Astrocyte (in vitro differentiated cells and primary cell): ENCODE data around the gene HNRNPUL2.

Experiments
- EZH2 ChIP-seq: IDR thresholded peaks from 2 replicates; pipeline ENCODE4 v1.6.1; 2012; ENCODE audit warnings: mild to moderate bottlenecking, low read length, inconsistent platforms; ENCODE audit not compliant: insufficient read depth
- TF ChIP-seq, protein P1 (sequence below): IDR thresholded peaks from 2 replicates; pipeline ENCODE4 v1.5.1; 2011; ENCODE audit warnings: low read depth, mild to moderate bottlenecking, inconsistent platforms, low read length, moderate library complexity; ENCODE audit not compliant: insufficient read depth

GRCh38 chr11:62719302-62719978 lies 7.8 kb downstream of the HNRNPUL2 start:
- TF ChIP-seq, protein P1, sequence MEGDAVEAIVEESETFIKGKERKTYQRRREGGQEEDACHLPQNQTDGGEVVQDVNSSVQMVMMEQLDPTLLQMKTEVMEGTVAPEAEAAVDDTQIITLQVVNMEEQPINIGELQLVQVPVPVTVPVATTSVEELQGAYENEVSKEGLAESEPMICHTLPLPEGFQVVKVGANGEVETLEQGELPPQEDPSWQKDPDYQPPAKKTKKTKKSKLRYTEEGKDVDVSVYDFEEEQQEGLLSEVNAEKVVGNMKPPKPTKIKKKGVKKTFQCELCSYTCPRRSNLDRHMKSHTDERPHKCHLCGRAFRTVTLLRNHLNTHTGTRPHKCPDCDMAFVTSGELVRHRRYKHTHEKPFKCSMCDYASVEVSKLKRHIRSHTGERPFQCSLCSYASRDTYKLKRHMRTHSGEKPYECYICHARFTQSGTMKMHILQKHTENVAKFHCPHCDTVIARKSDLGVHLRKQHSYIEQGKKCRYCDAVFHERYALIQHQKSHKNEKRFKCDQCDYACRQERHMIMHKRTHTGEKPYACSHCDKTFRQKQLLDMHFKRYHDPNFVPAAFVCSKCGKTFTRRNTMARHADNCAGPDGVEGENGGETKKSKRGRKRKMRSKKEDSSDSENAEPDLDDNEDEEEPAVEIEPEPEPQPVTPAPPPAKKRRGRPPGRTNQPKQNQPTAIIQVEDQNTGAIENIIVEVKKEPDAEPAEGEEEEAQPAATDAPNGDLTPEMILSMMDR, result no peak
- TF ChIP-seq EZH2, result no peak
